Gastroesophageal sphincter (tissue), 2 donors: Measurements from ENCODE around the gene NRXN3.

Experiments used
- EP300 ChIP-seq: sonication (generic); formaldehyde crosslinking; IDR thresholded peaks from one replicate; pipeline ENCODE4 v1.6.1; 2017; ENCODE audit warnings: antibody characterized with exemption, mild to moderate bottlenecking
- POLR2A ChIP-seq, 2 donors: fragments of 450-650 bp; IDR thresholded peaks; one replicate each; pipeline ENCODE4 v1.6.1; 2017; ENCODE audit warnings: antibody characterized with exemption in 2 of 2, mild to moderate bottlenecking in 2 of 2, moderate library complexity in 1 of 2
- POLR2AphosphoS5 ChIP-seq: sonication (generic); formaldehyde crosslinking; IDR thresholded peaks from one replicate; pipeline ENCODE4 v1.6.1; 2017; ENCODE audit warnings: antibody characterized with exemption

DNA sequence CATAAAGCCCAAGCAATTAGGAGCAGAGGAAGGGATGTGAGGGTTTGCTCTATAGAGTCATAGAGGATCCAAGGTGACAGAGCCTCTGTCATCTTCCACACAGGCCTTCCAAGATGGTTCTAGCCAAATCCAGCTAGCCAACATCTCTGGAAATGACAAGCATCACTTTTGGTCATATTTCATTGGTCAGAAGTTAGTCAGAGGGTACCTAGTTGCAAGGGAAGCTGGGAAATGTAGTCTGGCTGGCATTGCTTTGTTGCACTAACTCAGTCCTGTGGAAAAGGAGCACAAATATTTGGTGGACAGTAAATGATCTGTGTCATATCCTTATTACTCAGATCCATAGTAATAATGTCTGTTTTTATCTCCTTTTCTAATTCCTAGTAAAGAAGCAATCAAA is 715.7 kb downstream of the NRXN3 start:
- TF ChIP-seq POLR2AphosphoS5 (no peak), POLR2A (IDR thresholded peaks at IDR 0.05) (no peak), EP300 (no peak)
